HFFc6 (cell line): ENCODE results near the gene NTNG2. TPM values are rescaled to one million over a fixed set of nuclear protein-coding genes. Genes with fewer than 3 reads are reported as not detected.

Source experiments
- DNase-seq: peaks from one replicate; pipeline ENCODE4 v3.0.0-alpha.2; 2018
- H3K27ac Mint-ChIP-seq: 2 replicates; pipeline ENCODE4 v1.8.0; 2020; ENCODE audit warnings: mild to moderate bottlenecking, mixed read lengths
- H3K27me3 Mint-ChIP-seq: 2 replicates; pipeline ENCODE4 v1.8.0; 2021; ENCODE audit warnings: mild to moderate bottlenecking, moderate library complexity, mixed read lengths; ENCODE audit not compliant: insufficient read depth
- H3K36me3 Mint-ChIP-seq: 2 replicates; pipeline ENCODE4 v1.8.0; 2021; ENCODE audit warnings: low read depth, mixed read lengths
- H3K4me1 Mint-ChIP-seq: 2 replicates; pipeline ENCODE4 v1.8.0; 2020; ENCODE audit warnings: low read depth, mixed read lengths
- H3K4me3 Mint-ChIP-seq: 2 replicates; pipeline ENCODE4 v1.8.0; 2020; ENCODE audit warnings: mild to moderate bottlenecking, moderate library complexity, mixed read lengths
- H3K9me3 Mint-ChIP-seq: 2 replicates; pipeline ENCODE4 v1.8.0; 2020; ENCODE audit warnings: mild to moderate bottlenecking, mixed read lengths
- total RNA-seq, 6 experiments: library from RNA; stranded (reverse); fragmentation: NEBNext Ultra II Directional; extraction: Animal tissue kit (Norgen Biotek cat#: 25700); gene quantifications; 2 replicates in 1 of 6; 3 replicates in 5 of 6; pipeline ENCODE4 v1.2.3, GENCODE V29; 2021
- TF ChIP-seq, protein P1 (sequence below): fragments of 200-600 bp; sonication (generic); IDR thresholded peaks from 2 replicates; pipeline ENCODE4 v1.5.0; 2021; ENCODE audit warnings: antibody characterized with exemption, mild to moderate bottlenecking

The NTNG2 gene
- total RNA-seq, 6 experiments from 2014 or later: 0.41 to 0.82 (median 0.51) TPM

DNA sequence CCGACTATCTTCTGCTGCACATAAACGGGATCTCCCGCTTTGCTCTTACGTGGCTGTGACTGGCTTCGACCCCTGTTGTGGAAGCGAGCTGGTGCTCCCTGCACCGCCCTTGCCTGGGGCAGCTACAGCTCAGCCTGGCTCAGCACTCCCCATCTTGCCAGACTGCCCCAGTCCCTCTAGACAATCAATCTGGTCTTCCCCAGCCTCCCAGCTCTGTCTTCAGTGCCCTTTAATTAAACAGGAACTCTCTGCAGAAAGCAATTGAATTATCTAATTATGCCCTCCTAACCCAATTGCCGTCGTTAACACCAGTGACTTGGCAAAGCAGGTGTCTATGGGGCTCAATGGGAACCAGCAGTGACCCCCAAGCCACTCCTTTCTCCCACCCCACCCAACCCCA, 18.9 kb upstream of the NTNG2 start:
- TF ChIP-seq, protein P1, sequence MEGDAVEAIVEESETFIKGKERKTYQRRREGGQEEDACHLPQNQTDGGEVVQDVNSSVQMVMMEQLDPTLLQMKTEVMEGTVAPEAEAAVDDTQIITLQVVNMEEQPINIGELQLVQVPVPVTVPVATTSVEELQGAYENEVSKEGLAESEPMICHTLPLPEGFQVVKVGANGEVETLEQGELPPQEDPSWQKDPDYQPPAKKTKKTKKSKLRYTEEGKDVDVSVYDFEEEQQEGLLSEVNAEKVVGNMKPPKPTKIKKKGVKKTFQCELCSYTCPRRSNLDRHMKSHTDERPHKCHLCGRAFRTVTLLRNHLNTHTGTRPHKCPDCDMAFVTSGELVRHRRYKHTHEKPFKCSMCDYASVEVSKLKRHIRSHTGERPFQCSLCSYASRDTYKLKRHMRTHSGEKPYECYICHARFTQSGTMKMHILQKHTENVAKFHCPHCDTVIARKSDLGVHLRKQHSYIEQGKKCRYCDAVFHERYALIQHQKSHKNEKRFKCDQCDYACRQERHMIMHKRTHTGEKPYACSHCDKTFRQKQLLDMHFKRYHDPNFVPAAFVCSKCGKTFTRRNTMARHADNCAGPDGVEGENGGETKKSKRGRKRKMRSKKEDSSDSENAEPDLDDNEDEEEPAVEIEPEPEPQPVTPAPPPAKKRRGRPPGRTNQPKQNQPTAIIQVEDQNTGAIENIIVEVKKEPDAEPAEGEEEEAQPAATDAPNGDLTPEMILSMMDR: no peak
- peaks cover 18% of the 10 kb centered on the region for H3K4me1 Mint-ChIP-seq
- H3K36me3 Mint-ChIP-seq: no peaks in the 10 kb centered on the region
- no peak overlapping the region for H3K4me3 Mint-ChIP-seq
- peaks cover 54% of the 10 kb centered on the region for H3K27me3 Mint-ChIP-seq
- DNase-seq: no peak
- no peak overlapping the region for H3K27ac Mint-ChIP-seq
- H3K9me3 Mint-ChIP-seq: no peaks in the 10 kb centered on the region

DNA sequence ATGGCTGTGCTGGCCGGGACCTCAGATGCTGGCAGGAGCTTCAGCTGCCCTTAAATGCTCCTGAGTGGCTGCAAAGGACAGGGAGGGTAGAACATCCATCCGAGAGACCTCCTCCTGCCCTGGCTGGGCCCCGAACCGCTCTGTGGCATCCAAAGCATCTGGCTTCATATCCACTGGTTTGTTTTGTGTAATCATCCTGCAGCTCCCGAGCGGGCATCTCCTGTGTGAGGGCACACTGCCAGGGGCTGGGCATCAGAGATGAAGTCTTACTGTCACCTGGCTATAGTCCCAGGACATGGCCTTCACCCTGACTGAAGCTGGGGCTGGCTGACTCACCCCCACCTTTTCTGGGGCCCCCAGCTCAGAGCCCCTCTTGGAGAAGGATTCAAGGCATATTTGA, 18.5 kb upstream of the NTNG2 start:
- H3K9me3 Mint-ChIP-seq: no peaks in the 10 kb centered on the region
- TF ChIP-seq, protein P1: no peak
- H3K4me3 Mint-ChIP-seq: no peak overlapping the region
- H3K27me3 Mint-ChIP-seq: peaks cover 54% of the 10 kb centered on the region
- H3K36me3 Mint-ChIP-seq: no peaks in the 10 kb centered on the region
- H3K4me1 Mint-ChIP-seq: peaks cover 18% of the 10 kb centered on the region
- H3K27ac Mint-ChIP-seq: no peak overlapping the region
- DNase-seq: no peak

DNA sequence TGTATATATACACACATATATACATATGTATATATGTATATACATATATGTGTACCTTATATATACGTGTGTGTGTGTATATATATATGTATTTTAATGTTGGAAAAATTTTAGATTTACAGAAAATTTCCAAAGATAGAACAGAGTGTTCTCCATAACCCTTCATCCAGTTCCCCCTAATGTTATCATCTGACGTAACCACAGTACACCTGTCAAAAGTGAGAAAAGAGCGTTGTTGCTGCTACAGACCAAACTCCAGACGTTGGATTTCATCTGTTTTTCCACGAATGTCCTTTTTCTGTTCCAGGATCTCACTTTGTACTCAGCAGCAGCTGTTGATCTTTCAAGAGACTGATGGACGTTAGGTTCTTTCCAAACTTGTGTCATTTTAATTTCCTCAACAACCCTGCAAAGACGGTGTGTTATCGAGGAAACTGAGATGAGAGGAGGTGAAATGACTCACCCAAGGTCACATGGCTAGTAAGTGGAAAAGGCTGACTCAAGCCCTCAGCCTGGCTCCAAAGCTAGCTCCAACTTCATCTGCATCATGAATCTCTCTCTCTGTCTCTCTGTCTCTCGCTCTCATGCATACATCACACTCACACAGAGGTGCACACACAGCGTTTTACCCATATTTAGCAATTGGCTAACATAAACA, 17.0 kb upstream of the NTNG2 start:
- TF ChIP-seq, protein P1: no peak
- Mint-ChIP-seq H3K4me1 (peaks cover 18% of the 10 kb centered on the region), H3K4me3 (no peak overlapping the region), H3K27ac (no peak overlapping the region), H3K9me3 (no peaks in the 10 kb centered on the region), H3K36me3 (no peaks in the 10 kb centered on the region), H3K27me3 (peaks cover 52% of the 10 kb centered on the region)
- DNase-seq: peak; percentile 23

DNA sequence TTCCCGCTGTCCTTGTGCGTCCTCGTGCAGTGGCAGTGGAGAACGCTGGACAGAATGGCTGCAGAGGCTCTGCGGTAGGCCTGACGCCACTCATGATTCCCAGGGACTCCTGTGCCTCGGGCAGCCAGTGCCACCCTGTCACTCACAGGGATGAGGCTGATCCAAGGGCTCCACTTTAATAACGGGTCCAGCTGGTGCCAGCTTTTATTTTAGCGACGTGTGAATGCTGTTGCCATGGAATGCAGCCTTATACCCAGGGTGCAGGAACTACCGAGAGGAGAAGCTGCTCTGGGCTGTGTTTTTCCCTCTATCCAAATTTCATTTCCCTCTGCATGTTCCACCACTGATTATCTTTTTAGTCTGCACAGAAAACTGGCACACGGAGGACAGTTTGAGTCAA, 15.8 kb upstream of the NTNG2 start:
- peaks cover 49% of the 10 kb centered on the region for H3K27me3 Mint-ChIP-seq
- no peaks in the 10 kb centered on the region for H3K36me3 Mint-ChIP-seq
- peaks cover 18% of the 10 kb centered on the region for H3K4me1 Mint-ChIP-seq
- no peak overlapping the region for H3K4me3 Mint-ChIP-seq
- no peak for DNase-seq
- no peaks in the 10 kb centered on the region for H3K9me3 Mint-ChIP-seq
- no peak overlapping the region for H3K27ac Mint-ChIP-seq
- TF ChIP-seq, protein P1: no peak

DNA sequence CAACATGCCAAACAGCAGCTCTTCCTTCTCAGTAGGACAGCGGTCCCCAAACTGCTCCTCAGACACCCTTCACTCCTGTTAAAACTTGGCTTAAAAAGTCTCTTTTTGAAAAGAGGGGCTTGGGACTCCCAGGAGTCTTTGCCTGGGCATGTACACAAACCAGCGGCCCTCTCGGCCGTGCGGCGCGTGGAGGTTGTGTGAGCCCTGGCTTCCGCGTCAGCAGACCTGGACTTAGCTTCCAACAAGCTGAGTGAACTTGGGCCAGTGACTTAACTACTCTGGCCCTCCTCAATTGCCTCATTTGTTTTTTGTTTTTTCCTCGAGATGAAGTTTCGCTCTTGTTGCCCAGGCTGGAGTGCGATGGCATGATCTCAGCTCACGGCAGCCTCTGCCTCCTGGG, 15.3 kb upstream of the NTNG2 start:
- Mint-ChIP-seq H3K27ac (no peak overlapping the region), H3K27me3 (peaks cover 45% of the 10 kb centered on the region), H3K9me3 (no peaks in the 10 kb centered on the region), H3K4me1 (peaks cover 14% of the 10 kb centered on the region), H3K4me3 (no peak overlapping the region), H3K36me3 (no peaks in the 10 kb centered on the region)
- DNase-seq: no peak
- TF ChIP-seq, protein P1: no peak
